OCI-LY1 (cell line): ENCODE measurements around the gene NDUFS1.
"Not testable (repeated sequence)": the region's sequence is repeated elsewhere in the genome, so short reads cannot be mapped to it uniquely, and the experiment has no call there.

Experiments
- H2AFZ ChIP-seq: fragments of 200-600 bp; sonication (generic), shearing (Covaris generic); 2 replicates; pipeline ENCODE4 v1.6.0; 2014; ENCODE audit warnings: antibody characterized with exemption, mild to moderate bottlenecking, low read length
- H3F3A ChIP-seq: fragments of 200-600 bp; sonication (generic), shearing (Covaris generic); 2 replicates; pipeline ENCODE4 v1.6.0; 2014; ENCODE audit warnings: mild to moderate bottlenecking, antibody characterized with exemption, low read length, moderate library complexity; ENCODE audit not compliant: insufficient read depth
- H3K27ac ChIP-seq: fragments of 200-600 bp; sonication (generic); 2 replicates; pipeline ENCODE4 v1.5.1; 2014; ENCODE audit warnings: low read length, mixed run types, mild to moderate bottlenecking, low read depth; ENCODE audit not compliant: poor library complexity, severe bottlenecking
- H3K27me3 ChIP-seq: fragments of 200-600 bp; sonication (generic); 2 replicates; pipeline ENCODE4 v1.6.0; 2014; ENCODE audit warnings: antibody characterized with exemption, mild to moderate bottlenecking, low read length, moderate library complexity; ENCODE audit not compliant: insufficient read depth
- H3K36me3 ChIP-seq: fragments of 200-600 bp; sonication (generic); 2 replicates; pipeline ENCODE4 v1.6.1; 2014; ENCODE audit warnings: mild to moderate bottlenecking, antibody characterized with exemption, low read length, moderate library complexity, mixed read lengths; ENCODE audit not compliant: insufficient read depth
- H3K4me1 ChIP-seq: fragments of 200-600 bp; sonication (generic); 2 replicates; pipeline ENCODE4 v1.5.1; 2014; ENCODE audit warnings: mild to moderate bottlenecking, low read length, moderate library complexity; ENCODE audit not compliant: insufficient read depth, severe bottlenecking
- H3K4me2 ChIP-seq: fragments of 200-600 bp; sonication (generic), shearing (Covaris generic); 2 replicates; pipeline ENCODE4 v1.6.1; 2014; ENCODE audit warnings: low read length
- H3K4me3 ChIP-seq: fragments of 200-600 bp; sonication (generic); 2 replicates; pipeline ENCODE4 v1.5.1; 2014; ENCODE audit warnings: low read length, low read depth, mild to moderate bottlenecking, mixed read lengths; ENCODE audit not compliant: poor library complexity, severe bottlenecking
- H3K79me2 ChIP-seq: fragments of 200-600 bp; shearing (Covaris generic); 2 replicates; pipeline ENCODE4 v1.6.1; 2016; ENCODE audit warnings: mixed run types, low read length, mixed read lengths; ENCODE audit not compliant: insufficient read depth
- H3K9ac ChIP-seq: fragments of 200-600 bp; sonication (generic), shearing (Covaris generic); 2 replicates; pipeline ENCODE4 v1.6.1; 2014; ENCODE audit warnings: mild to moderate bottlenecking, low read length, mixed read lengths
- H3K9me2 ChIP-seq: fragments of 200-600 bp; sonication (generic), shearing (Covaris generic); 2 replicates; pipeline ENCODE4 v1.6.1; 2014; ENCODE audit warnings: low read depth, mild to moderate bottlenecking, low read length, mixed read lengths
- H3K9me3 ChIP-seq: fragments of 200-600 bp; shearing (Covaris generic); 2 replicates; pipeline ENCODE4 v1.6.1; 2014; ENCODE audit warnings: low read length, mixed read lengths
- H4K20me1 ChIP-seq: fragments of 200-600 bp; sonication (generic), shearing (Covaris generic); 2 replicates; pipeline ENCODE4 v1.6.0; 2016; ENCODE audit warnings: mild to moderate bottlenecking, low read length; ENCODE audit not compliant: insufficient read depth
- CTCF ChIP-seq: fragments of 200-600 bp; sonication (generic), shearing (Covaris generic); IDR thresholded peaks from 2 replicates; pipeline ENCODE4 v1.5.1; 2017; ENCODE audit warnings: mild to moderate bottlenecking, antibody characterized with exemption, low read length, moderate library complexity, mixed read lengths
- EZH2 ChIP-seq: fragments of 200-600 bp; sonication (generic), shearing (Covaris generic); IDR thresholded peaks from 2 replicates; pipeline ENCODE4 v1.8.0; 2017; ENCODE audit warnings: borderline replicate concordance, mixed run types, mild to moderate bottlenecking, antibody characterized with exemption, low read length, moderate library complexity, mixed read lengths

NDUFS1 gene

GRCh38 chr2:206105038-206105437 is 54.2 kb downstream of the NDUFS1 start:
- no peaks in the 10 kb centered on the region for H3K27me3 ChIP-seq
- TF ChIP-seq EZH2 (no peak), CTCF (no peak)
- H3K9ac ChIP-seq: no peak overlapping the region
- H3K4me3 ChIP-seq: no peak overlapping the region
- no peaks in the 10 kb centered on the region for H3F3A ChIP-seq
- no peaks in the 10 kb centered on the region for H3K4me1 ChIP-seq
- H4K20me1 ChIP-seq: no peaks in the 10 kb centered on the region
- no peaks in the 10 kb centered on the region for H3K36me3 ChIP-seq
- H3K27ac ChIP-seq: no peak overlapping the region
- no peaks in the 10 kb centered on the region for H3K9me2 ChIP-seq
- no peak overlapping the region for H3K4me2 ChIP-seq
- H3K9me3 ChIP-seq: no peaks in the 10 kb centered on the region
- no peaks in the 10 kb centered on the region for H3K79me2 ChIP-seq
- no peak overlapping the region for H2AFZ ChIP-seq

- H3K4me1 ChIP-seq, H4K20me1 ChIP-seq, H3K9me2 ChIP-seq, H3F3A ChIP-seq, H3K36me3 ChIP-seq, H3K9ac ChIP-seq, H2AFZ ChIP-seq, H3K9me3 ChIP-seq, H3K4me2 ChIP-seq, H3K79me2 ChIP-seq, H3K27me3 ChIP-seq, H3K4me3 ChIP-seq, H3K27ac ChIP-seq: not testable (repeated sequence)
These were observed 60.4 kb downstream of the NDUFS1 start for GRCh38 chr2:206098872-206099271.

- TF ChIP-seq EZH2 (no peak), CTCF (no peak)
- Histone ChIP-seq H3K9me3 (no peaks in the 10 kb centered on the region), H3F3A (no peaks in the 10 kb centered on the region), H3K4me1 (peaks cover 6% of the 10 kb centered on the region), H2AFZ (no peak overlapping the region), H3K27me3 (no peaks in the 10 kb centered on the region), H4K20me1 (no peaks in the 10 kb centered on the region), H3K4me3 (no peak overlapping the region), H3K9ac (no peak overlapping the region), H3K79me2 (no peaks in the 10 kb centered on the region), H3K27ac (no peak overlapping the region), H3K36me3 (no peaks in the 10 kb centered on the region), H3K4me2 (no peak overlapping the region), H3K9me2 (no peaks in the 10 kb centered on the region)
These were observed 60.8 kb downstream of the NDUFS1 start for GRCh38 chr2:206098471-206098870.

- Histone ChIP-seq H3K9me2 (no peaks in the 10 kb centered on the region), H3K27me3 (no peaks in the 10 kb centered on the region), H3K4me1 (peaks cover 6% of the 10 kb centered on the region), H4K20me1 (no peaks in the 10 kb centered on the region), H2AFZ (no peak overlapping the region), H3K27ac (no peak overlapping the region), H3K4me3 (no peak overlapping the region), H3K4me2 (no peak overlapping the region), H3K9me3 (no peaks in the 10 kb centered on the region), H3F3A (no peaks in the 10 kb centered on the region), H3K36me3 (no peaks in the 10 kb centered on the region), H3K9ac (no peak overlapping the region), H3K79me2 (no peaks in the 10 kb centered on the region)
- TF ChIP-seq EZH2 (no peak), CTCF (no peak)
These were observed 62.4 kb downstream of the NDUFS1 start for GRCh38 chr2:206096876-206097275.
